Measurements from ENCODE around the gene PLEKHG1.

The PLEKHG1 gene

DNA sequence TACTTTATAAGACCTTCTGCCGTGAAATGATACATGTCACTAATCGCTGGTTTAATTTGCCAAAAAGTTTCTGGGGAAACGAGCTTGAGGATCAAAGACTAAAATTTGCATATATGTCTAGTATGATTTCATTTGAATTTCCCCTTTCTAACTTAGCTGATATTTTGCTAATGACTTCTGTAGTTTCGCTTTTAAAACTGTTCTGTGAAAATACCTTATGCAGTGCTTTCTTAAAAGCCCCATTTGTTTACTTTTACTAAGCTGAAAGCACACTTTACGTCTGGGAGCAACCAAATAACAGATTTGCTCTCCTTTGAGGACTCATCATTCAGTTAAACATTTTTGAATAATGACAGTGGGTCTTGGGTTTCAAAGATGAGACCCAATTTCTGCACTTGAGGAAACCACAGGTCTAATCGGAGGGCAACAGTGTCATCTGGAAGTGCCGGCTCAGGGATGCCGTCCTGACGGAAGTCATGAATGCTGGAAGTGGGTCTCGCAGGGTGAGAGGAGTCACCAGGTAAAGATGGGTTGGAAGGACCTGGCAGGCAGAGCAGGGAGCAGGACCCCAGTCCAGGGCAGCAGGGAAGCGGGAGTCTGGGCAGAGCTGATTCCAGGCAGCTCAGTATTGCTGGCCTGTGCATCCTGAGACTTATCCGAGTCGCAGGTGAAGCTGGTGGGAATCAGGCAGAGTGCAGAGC, 33.2 kb downstream of the PLEKHG1 start:
- TF ChIP-seq, protein P1, sequence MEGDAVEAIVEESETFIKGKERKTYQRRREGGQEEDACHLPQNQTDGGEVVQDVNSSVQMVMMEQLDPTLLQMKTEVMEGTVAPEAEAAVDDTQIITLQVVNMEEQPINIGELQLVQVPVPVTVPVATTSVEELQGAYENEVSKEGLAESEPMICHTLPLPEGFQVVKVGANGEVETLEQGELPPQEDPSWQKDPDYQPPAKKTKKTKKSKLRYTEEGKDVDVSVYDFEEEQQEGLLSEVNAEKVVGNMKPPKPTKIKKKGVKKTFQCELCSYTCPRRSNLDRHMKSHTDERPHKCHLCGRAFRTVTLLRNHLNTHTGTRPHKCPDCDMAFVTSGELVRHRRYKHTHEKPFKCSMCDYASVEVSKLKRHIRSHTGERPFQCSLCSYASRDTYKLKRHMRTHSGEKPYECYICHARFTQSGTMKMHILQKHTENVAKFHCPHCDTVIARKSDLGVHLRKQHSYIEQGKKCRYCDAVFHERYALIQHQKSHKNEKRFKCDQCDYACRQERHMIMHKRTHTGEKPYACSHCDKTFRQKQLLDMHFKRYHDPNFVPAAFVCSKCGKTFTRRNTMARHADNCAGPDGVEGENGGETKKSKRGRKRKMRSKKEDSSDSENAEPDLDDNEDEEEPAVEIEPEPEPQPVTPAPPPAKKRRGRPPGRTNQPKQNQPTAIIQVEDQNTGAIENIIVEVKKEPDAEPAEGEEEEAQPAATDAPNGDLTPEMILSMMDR (IDR thresholded peaks at IDR 0.05; ENCODE audit: extremely low read depth, missing control alignments): no peak
- DNase-seq (ENCODE audit: low spot score): peak; percentile 58

DNA sequence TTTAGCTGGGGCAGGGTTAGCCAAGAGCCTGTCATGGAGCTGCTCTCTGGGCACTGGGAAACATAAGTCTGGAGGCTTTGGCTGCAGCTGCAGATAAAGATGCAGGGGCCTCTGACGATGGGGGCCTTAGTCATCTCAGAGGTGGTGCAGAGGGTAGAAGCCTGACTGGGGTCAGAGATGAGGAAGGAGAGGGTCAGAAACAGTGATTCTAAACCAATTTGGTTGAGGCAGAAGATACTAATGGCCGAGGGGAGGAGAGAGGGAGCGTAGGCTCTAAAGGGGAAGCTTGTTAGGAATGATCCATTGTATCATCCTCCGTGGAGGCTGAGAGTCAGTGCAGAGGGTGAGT, 33.8 kb downstream of the PLEKHG1 start:
- TF ChIP-seq, protein P1 (IDR thresholded peaks at IDR 0.05; ENCODE audit: extremely low read depth, missing control alignments): no peak
- no peak for DNase-seq (ENCODE audit: low spot score)

DNA sequence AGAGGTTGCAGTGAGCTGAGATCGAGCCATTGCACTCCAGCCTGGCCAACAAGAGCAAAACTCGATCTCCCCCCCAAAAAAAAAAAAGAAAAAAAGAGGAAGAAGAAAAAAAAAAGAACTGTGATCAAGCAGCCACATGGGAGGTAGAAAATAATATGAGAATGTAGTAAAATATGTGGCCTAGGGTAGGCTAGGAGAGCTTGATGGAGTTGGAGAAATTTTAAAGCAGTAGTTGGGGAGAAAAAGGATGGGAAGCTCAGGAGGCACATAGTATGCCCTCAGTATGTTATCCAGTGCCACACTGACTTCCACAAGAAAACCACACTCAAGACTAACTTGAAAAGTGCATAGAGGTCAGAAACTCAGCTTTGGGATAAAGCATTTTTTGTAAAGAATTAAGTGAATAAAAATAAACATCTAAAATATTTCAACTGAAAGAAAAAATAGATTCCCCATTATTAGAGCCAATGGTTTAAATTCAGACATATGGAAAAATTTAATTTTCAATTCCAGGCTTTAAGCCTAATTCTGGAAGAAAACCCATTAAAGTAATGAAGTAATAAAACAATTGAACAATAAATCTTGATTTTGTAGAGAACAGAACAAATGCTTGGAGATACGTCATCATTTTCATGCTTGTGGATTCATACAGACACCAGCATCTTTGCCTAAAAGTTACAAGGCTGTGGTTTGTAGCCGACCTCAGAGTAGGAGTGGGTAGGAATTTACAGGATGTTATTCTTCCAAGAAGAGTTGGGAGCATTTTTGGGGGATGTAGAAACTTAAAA, 34.7 kb downstream of the PLEKHG1 start:
- TF ChIP-seq, protein P1 (IDR thresholded peaks at IDR 0.05; ENCODE audit: extremely low read depth, missing control alignments): no peak
- DNase-seq (ENCODE audit: low spot score): no peak

DNA sequence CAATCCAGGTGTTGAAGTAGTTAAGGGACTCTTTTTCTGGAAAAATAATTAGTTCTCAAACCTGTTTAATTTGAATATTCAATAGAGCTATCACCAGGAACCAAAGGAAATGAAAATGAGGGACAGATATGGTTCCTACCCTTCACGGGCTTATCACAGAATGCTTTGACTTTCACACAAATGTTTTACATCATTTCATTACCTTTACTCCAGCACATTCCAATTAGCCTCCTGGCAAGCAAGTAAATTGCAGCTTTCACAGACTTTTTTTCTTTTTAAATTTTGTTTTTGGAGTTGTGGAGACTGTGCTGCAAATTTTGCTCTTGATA, 35.2 kb downstream of the PLEKHG1 start:
- TF ChIP-seq, protein P1 (IDR thresholded peaks at IDR 0.05; ENCODE audit: extremely low read depth, missing control alignments): no peak
- DNase-seq (ENCODE audit: low spot score): no peak

DNA sequence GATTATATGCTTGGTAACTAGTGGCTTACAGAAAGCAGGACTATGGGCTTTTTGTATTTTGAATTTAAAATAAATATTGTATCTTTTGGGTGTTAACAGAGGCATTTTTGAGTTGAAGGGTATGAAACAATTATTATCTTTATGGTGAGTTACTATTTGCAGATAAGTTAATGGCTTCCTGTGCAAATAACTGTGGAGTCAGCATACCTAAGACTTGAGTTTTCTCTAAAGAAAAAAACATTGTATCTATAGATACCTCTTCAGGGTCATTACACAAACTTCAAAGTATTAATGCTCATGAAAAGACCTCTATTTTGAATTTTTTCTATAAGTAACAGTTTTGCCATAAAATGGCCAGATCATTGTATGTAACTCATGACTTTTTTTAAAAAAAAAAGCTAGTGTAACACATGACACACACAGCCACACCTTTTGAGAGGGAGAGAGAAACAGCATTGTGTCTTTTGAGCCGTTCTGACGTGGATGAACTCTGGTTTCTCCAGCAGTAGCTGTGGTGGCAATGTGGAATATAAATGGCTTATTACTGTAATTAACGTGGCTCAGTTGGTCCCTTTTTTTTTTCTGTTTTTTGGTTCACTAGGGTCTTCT, 36.3 kb downstream of the PLEKHG1 start:
- no peak for DNase-seq (ENCODE audit: low spot score)

DNA sequence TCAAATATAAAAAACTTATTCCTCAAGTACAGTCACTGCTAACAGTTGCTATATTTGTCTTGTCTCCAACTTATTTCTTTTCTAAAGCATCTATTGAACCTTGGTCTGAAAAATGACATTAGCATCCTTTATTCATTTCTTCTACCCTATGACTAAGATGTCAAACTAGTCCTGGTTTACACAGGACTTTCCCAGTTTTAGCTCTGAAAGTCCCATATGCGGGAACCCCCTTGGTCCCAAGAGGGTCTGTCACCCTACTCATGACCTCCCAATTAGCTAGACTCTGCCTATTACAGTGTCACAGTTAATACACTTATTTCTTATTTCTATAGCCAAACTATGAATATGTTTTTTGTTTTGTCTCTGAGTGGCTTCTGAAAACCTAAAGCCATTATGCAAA, 37.1 kb downstream of the PLEKHG1 start:
- no peak for DNase-seq (ENCODE audit: low spot score)
- TF ChIP-seq, protein P1 (IDR thresholded peaks at IDR 0.05; ENCODE audit: extremely low read depth, missing control alignments): no peak

More for the DNA sequence above, 36.3 kb downstream of the PLEKHG1 start:
- TF ChIP-seq, protein P1 (IDR thresholded peaks at IDR 0.05; ENCODE audit: extremely low read depth, missing control alignments): no peak

DNA sequence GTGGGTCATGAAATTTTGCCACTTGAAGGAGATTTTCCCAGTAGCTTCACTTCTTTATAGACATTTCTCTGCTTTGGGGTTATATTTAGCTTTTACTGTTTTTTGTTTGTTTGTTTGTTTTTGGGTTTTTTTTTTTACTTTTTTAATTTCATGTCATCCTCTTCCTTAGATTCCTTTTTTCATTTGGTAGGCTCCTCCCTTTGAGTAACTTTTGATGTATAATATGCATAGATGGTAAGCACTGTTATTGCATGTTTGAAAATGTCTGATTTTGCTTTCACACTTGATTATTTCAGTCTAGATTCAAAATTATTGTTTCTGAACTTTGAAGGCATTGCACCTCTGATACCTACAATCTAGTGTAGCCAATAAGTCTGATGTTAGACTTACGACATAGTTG, 37.6 kb downstream of the PLEKHG1 start:
- no peak for DNase-seq (ENCODE audit: low spot score)
- TF ChIP-seq, protein P1 (IDR thresholded peaks at IDR 0.05; ENCODE audit: extremely low read depth, missing control alignments): no peak

Measured in GM20000 (cell line).